HG02759 (cell line): ENCODE measurements around the gene ZNF787.

Experiments
- ATAC-seq: cut with Tn5 transposase; IDR thresholded peaks from one replicate; pipeline ENCODE4 v1.9.1; 2021; ENCODE audit warnings: mild to moderate bottlenecking, moderate library complexity; ENCODE audit not compliant: unreplicated experiment

Gene ZNF787

DNA sequence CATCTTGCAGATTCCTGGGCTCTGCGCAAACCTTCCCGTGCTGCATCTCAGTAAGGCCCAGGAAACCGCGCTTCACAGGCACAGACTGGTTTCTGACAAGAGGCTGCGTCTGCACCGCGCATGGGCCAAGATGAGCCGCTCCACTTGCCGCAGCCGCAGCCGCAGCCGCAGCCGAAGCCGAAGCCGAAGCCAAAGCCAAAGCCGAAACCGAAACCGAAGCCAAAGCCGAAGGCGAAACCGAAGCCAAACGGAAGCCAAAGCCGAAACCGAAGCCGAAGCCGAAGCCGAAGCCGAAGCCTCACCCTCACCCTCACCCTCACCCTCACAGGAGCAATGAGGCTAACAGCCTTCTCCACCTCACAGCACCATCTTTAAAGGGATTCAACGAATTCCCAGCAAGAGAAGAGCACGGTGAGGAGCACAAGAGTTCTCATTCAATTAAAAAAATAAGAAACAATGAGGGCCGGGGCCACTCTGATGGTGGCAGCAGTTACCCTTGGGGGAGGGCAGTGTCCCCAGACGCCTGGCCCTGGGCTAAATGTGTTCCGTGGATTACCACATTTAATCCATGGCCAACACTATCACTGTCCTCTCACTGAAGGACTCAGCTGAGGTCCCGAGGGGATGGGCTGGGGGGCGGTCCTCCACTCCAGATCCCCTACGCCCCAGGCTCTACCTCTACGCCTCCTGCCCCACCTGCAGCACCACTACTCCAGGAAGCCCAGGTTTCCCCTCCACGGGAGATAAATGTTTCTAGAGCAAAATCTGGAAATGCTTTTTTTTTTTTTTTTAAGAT, 29.1 kb downstream of the ZNF787 start:
- ATAC-seq = no peak

DNA sequence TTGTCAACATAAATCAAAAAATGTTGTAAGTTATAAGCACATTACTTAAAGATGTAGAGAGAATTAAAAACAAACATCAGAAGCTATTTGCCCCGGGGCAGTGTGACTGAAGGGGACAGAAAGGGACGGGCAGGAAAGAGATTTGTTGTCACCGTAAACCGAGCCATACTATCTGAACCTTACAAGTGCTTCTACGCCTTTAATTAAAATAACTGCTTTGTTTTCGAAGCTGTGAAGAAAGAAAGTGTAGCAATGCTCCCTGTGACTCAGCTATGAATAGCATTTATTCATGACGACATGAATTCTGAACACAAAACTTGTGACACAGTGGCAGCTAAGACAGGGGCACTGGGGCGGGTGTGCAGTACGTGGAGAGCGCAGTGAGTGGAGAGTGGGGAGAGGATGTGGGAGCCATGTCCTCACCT, 30.0 kb downstream of the ZNF787 start:
- ATAC-seq = no peak

DNA sequence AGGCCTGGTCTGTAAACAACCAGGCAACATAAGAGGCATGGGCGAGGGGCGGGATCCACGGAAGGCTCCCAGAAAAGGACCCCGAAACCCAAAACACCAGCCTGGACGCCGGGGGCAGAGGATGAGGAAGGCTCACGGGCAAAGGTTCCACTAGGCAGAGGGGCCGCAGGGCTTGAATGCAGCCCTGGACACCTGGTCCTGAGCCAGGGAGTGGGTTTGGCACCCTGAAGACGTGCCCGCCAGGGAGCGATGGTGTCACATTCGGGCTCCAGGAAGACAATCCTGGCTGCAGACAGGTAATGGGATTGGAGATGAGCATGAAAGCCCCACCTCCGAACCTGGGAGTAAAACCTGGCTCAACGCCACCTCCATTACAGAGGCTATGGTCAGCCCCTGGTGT, 31.8 kb downstream of the ZNF787 start:
- ATAC-seq = no peak

DNA sequence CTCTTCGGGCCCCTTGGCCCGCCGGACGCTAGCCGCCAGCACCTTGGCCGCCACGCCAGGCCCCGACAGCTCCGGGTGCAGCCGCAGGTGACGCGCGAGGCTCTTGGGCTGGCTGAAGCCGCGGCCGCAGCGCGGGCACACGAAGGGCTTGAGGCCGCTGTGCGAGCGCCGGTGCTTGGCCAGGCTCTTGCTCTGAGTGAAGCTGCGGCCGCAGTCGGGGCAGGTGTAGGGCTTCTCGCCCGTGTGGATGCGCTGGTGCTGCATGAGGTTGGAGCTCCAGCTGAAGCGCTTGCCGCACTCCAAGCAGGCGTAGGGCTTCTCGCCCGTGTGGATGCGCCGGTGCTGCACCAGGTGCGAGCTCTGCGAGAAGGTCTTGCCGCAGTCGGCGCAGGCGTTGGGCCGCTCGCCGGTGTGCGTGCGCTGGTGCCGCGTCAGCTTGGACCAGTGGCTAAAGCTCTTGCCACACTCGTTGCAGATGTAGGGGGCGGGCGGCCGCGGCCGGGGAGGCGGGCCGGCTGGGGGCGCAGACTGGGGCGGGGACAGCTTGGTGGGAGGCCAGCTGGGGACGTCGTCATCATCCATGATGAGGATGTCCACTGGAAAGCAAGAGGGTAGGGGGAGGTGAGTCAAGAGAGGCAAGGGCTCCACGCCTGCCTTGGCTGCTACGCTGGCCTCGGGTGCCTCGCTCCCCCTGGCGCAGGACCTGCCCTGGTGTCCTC, 32.4 kb downstream of the ZNF787 start:
- ATAC-seq = no peak

DNA sequence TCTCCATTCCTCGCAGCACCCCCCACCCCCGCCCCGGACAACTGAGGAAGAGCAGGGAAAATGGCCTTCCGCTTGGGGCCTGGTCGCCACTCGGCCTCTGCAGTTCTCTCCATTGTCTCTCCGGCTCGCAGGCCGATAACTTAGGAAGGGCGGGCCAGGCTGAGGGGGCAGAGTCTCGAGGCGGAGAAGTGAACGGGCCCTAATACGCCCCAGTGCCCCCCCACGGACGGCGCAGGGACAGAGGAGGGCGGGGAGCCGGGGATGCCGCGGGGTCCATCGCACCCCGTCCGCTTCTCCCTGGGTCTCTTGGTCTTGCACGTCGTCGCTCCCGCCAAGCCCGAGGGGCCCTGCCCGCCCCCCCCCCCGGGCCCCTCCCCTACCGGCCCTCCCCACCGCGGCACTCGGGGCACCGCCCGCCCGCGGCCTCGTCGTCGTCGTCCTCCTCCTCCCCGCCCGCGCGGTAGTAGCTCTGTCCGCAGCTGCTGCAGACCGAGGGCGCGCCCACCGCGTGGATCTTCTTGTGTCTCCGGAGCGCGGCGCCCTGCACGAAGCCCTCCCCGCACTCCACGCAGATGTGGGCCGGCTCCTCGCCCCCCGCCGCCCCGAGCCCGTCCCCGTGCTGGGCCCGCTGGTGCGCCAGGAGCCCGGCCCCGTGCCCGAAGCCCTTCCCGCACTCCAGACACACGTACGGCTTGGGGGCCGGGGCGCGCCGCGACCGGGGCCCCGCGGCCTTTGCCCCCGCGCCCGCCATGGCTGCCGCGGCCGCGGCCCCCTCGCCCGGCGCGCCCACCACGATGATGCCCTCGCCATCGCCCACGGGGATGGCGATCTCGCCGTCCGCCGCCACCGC, 33.2 kb downstream of the ZNF787 start:
- ATAC-seq = no peak

- no peak for ATAC-seq
These were observed 34.2 kb downstream of the ZNF787 start for GRCh38 chr19:56086671-56087430.

DNA sequence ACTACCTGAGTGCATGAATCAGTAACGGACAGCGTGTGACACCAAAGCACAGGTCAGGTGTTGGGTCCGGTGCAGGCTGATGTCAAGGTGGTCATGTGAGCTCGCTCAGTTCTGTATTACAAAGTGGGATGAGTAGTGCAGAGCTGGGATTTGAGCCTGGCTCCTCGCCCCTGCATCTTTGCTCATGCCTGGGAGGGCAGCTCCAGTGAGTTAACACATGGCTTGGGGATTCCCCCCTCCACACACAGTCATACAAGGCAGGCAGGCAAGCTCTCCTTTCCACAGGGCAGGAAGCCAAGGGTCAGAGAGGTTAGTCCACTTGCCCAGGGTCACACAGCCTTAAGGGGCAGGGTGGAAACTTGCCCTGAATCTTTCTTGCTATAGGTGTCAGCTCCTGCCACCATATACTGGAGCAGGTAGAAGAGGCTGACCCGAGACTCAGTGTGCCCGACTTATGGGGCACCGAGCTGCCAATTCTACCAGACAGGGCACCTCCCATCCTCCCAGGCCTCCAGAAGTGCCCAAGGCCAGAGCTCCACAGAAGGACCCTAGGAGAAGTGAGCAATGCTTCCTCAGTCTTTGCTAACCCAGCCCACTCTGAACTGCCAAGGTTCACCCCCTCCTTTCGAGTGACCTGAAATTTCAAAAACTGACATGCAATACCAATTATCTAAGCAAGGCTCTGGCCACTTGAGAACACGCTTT, 35.4 kb downstream of the ZNF787 start:
- no peak for ATAC-seq

- no peak for ATAC-seq
These were observed 36.1 kb downstream of the ZNF787 start for GRCh38 chr19:56084835-56085536.

- no peak for ATAC-seq
These were observed 37.4 kb downstream of the ZNF787 start for GRCh38 chr19:56083668-56084067.

DNA sequence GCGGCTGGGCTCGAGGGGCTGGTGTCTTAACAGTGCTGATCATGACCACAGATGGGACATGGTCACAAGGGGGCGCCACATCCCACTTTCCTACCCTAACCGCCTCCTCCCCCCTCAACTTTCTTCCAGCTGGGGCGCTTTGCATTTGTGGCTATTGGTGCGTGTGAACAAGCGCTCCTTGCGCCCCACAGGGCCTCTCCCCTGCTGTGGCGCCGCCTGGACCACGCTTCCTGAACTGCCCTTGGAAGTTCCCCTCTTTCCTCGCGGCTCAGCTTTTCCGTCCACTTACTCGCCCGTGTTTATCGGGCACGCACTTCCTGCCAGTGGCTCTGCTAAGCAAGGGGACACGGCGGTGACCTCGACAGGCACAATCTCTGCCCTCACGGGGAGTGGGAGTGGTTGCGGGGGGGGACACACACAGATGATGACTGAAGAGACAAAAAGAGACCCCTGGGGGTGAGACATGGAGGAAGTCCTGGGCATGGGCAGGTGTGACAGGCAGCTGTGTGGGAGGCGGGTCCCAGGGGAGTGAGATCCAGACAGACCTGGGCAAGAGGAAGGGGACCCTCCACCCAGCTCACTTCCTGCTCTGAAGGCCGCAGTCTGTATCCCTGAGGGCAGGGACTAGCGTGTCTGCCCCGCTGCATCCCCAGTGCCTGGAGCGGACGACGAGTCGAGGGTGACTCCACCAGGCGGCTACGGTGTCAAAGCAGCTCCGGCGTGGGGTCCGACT, 40.3 kb downstream of the ZNF787 start:
- peak; percentile 77 for ATAC-seq

- ATAC-seq = no peak
These were observed 41.5 kb downstream of the ZNF787 start for GRCh38 chr19:56079609-56080008.

- no peak for ATAC-seq
These were observed 44.6 kb downstream of the ZNF787 start for GRCh38 chr19:56076498-56076897.

DNA sequence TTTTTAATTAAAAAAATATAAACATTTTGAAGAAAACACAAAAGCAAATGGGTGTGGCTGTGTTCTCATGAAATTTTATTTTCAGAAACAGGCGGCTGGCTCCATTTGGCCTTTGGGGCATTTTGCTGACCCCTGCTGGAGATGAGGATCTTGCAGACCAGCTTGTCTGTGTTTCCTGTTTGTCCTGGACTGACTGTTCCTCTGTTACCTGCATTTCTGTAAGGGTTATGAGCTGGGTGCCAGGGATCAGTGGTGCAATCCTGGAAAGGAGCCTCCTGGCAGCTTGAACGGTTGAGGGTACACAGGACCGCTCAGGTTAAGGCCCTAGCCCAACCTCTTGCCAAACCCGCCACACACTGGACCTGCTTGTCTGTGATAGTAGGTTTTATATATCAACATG, 49.9 kb downstream of the ZNF787 start:
- no peak for ATAC-seq

- ATAC-seq = no peak
These were observed 51.5 kb downstream of the ZNF787 start for GRCh38 chr19:56069642-56070041.

DNA sequence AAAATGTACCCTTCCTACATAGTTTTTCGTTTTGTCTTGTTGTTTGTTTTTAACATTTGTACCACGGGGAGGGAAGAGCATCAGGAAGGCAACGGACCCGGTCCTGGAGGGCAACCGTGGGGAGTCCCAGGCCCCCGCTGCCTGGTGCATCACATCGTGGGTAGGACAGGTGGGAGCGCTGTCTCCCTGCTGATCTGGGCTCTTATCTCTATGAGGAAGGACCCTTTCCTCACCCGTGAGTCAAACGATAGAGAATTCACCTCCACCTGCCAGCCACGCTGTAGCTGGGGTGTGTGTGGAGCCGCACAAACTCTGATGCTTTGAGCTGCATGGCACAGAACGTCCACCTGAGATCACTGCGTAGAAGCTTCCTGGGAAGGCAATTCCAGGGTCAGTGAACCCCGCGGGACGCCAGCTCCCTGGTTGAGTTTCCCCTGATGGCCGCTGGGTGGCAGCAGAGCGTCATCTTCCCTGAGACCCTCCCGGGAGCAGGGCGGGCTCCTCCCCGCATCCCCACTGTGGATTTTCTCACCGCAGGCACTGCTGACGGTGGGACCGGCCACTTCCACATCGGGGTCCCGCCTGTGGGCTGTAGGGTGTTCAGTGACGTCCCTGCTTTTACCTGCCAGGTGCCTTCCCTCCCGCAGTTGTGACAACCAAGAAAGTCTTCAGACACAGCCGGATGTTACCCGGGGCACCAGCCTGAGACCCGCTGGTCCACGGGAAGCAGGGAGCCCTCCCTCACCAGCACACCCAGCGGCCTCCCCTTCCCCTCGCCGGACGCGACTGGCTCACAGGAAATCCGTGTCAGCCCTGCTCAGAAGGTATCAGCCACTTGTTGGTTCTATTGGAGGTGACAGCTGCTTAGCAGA, 54.7 kb downstream of the ZNF787 start:
- ATAC-seq = peak; percentile 49

GRCh38 chr19:56053596-56053995, 67.5 kb downstream of the ZNF787 start:
- ATAC-seq = no peak
